ENCODE measurements around the gene MTFR1L. TPM values are rescaled to one million over a fixed set of nuclear protein-coding genes. Genes with fewer than 3 reads are reported as not detected.

The MTFR1L gene
- total RNA-seq, 6 experiments from 2014 or later = 30.8 to 48.9 (median 43.3) TPM

DNA sequence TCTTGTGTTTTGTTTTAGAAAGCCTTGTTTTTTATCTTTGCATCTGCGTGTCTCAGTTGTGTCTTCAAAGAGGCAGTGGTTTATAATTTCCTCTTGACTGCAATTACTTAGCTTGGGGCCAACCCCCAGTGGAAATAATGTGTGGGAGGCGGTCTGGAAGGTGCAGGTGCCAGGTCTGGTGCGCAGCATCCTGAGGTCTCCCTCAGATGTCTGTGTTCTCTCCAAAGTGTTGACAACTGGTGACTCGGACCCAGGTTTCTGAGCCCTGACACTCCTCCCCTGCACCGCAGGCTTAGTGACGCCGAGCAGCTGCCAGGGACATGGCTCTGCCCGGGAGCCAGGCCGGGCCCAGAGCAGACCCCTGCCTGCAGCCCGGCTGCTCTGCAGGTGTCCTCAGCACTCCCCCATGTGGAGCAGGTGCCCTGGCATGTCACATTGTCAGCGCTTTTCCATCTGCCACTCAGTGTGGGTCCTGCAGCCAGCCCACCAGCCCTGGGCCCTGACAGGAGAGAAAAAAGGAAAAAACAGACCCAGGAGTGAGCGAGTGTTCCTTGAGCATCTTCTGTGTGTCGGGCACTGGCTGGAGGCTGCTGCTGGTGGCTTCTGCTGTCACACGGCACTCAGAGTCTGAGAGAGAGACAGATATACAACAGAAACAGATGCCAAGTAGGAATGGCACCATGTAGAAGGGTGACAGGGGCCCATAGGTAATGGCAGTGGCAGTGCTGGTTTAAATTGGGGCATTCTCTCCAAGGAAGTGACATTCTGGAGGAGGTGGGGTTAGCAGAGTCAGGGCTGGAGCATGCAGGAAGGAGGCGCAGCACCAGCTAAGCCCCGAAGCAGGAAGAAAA, 44.6 kb upstream of the MTFR1L start:
- H3K36me3 ChIP-seq = no peaks in the 10 kb centered on the region
- H3K9me3 ChIP-seq = no peaks in the 10 kb centered on the region
- H3K4me1 ChIP-seq = peaks cover 0 to 42% (median 20%) of the 10 kb centered on the region in 4 donors
- DNase-seq (no peak), ATAC-seq (no peak)
- H3K27me3 ChIP-seq = no peaks in the 10 kb centered on the region
- TF ChIP-seq, protein P1, sequence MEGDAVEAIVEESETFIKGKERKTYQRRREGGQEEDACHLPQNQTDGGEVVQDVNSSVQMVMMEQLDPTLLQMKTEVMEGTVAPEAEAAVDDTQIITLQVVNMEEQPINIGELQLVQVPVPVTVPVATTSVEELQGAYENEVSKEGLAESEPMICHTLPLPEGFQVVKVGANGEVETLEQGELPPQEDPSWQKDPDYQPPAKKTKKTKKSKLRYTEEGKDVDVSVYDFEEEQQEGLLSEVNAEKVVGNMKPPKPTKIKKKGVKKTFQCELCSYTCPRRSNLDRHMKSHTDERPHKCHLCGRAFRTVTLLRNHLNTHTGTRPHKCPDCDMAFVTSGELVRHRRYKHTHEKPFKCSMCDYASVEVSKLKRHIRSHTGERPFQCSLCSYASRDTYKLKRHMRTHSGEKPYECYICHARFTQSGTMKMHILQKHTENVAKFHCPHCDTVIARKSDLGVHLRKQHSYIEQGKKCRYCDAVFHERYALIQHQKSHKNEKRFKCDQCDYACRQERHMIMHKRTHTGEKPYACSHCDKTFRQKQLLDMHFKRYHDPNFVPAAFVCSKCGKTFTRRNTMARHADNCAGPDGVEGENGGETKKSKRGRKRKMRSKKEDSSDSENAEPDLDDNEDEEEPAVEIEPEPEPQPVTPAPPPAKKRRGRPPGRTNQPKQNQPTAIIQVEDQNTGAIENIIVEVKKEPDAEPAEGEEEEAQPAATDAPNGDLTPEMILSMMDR (IDR thresholded peaks at IDR 0.05) = no peak
- TF ChIP-seq POLR2A (IDR thresholded peaks at IDR 0.05) = no peak
- no peak overlapping the region for H3K4me3 ChIP-seq
- WGBS (ENCODE audit: insufficient coverage, low coverage, low lambda C conversion rate, missing lambda C conversion rate) = 75% methylated on average over 9 of the region's 16 CpGs
- intact Hi-C loops (cut with DNase I) = no loop called here
- no peak overlapping the region for H3K27ac ChIP-seq

DNA sequence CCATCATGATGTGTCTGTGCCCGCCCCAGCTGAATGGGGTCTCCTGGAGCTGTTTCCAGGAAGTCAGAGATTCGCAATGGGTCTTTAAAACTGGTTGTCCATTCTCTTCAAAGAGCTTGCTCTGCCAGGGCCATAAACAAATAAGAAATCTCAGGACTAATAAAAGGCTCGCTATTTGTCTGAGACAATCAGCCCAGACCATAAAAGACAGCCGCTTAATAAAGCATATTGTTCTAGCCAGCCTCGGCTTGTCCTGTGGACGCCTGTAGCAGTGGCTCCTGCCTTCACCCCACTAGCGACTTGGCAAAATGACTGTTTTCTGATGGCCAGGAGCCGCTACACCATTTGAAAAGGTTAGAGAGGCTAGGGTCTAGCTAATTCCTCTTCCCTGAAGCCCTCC, 40.4 kb upstream of the MTFR1L start:
- ATAC-seq = no peak
- 93% methylated on average over 5 of the region's 8 CpGs for WGBS (ENCODE audit: insufficient coverage, low coverage, low lambda C conversion rate, missing lambda C conversion rate)
- Histone ChIP-seq H3K9me3 (no peaks in the 10 kb centered on the region), H3K27me3 (no peaks in the 10 kb centered on the region), H3K4me3 (no peak overlapping the region), H3K27ac (no peak overlapping the region), H3K36me3 (no peaks in the 10 kb centered on the region), H3K4me1 (peaks cover 0 to 20% (median 9%) of the 10 kb centered on the region in 4 donors)
- intact Hi-C loops (cut with DNase I) = no loop called here
- TF ChIP-seq, protein P1 (IDR thresholded peaks at IDR 0.05) = no peak
- no peak for TF ChIP-seq POLR2A (IDR thresholded peaks at IDR 0.05)
- no peak for DNase-seq

DNA sequence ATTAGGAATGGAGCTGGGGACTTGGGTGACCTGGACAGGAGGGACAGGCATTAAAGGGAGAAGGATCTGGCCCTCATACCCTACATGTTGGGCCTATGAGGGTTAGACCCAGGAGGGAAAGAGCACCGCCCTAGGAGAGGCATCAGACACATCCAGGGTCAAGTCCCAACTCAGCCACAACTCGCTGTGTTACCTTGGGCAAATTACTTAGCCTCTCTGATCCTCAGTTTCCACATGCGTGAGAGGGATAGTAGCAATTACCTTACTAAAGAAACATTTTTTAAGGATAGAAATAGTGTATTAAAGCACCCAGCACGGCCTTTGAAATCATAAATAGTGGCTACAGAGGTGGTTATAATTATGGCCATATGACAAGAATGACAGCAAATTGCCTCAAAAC, 39.9 kb upstream of the MTFR1L start:
- Histone ChIP-seq H3K4me3 (no peak overlapping the region), H3K4me1 (peaks cover 0 to 17% (median 8%) of the 10 kb centered on the region in 4 donors), H3K36me3 (no peaks in the 10 kb centered on the region), H3K27me3 (no peaks in the 10 kb centered on the region), H3K9me3 (no peaks in the 10 kb centered on the region), H3K27ac (no peak overlapping the region)
- TF ChIP-seq POLR2A (IDR thresholded peaks at IDR 0.05) = no peak
- TF ChIP-seq, protein P1 (IDR thresholded peaks at IDR 0.05) = no peak
- intact Hi-C loops (cut with DNase I) = no loop called here
- WGBS (ENCODE audit: insufficient coverage, low coverage, low lambda C conversion rate, missing lambda C conversion rate) = 100% methylated on average over 3 of the region's 4 CpGs
- ATAC-seq (no peak), DNase-seq (no peak)

DNA sequence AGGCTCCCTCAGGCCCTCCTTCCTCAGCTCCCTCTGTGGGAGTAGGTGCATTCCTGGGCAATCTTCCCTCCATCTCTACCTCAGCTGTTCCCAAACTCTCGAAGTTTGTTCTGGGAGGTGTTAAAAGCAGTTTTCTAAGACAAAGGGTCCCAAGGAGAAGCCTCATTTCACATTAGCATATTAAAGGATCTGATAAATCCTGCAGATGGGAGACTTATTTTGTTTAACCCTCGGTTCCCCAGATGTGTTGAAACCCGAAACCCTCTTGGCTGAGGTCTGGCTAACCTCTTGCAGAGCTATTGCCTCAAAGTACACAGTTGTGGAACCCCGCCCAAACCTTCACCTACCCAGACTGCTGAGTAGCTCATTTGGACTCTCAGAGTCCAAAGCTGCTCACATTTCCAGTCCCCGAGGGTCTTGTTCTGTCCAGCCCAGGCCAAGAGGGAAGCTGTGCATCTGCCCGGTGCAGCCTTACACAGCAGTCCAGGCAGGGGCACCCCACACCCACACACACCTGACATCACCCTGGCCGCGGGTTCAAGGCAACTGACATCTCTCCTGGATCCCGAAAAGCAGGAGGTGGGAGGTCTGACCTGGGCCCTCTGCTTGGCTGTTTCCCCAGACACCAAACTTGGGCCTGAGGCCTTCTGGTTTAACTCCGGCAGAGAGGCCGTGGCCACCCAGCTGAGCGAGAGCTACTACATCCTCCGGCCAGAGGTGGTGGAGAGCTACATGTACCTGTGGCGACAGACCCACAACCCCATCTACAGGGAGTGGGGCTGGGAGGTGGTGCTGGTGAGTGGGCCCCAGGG, 39.2 kb upstream of the MTFR1L start:
- H3K36me3 ChIP-seq = no peaks in the 10 kb centered on the region
- WGBS (ENCODE audit: insufficient coverage, low coverage, low lambda C conversion rate, missing lambda C conversion rate) = 63% methylated on average over 7 of the region's 14 CpGs
- no peaks in the 10 kb centered on the region for H3K27me3 ChIP-seq
- H3K4me3 ChIP-seq = no peak overlapping the region
- DNase-seq (peak in 1 of 3 donors; percentile 62), ATAC-seq (peak; percentile 49 to 81 (median 75))
- peaks cover 0 to 17% (median 8%) of the 10 kb centered on the region in 4 donors for H3K4me1 ChIP-seq
- intact Hi-C loops (cut with DNase I) = no loop called here
- TF ChIP-seq, protein P1 (IDR thresholded peaks at IDR 0.05) = no peak
- TF ChIP-seq POLR2A (IDR thresholded peaks at IDR 0.05) = no peak
- H3K9me3 ChIP-seq = no peaks in the 10 kb centered on the region
- H3K27ac ChIP-seq = no peak overlapping the region
